Epithelial cell of esophagus (primary cell): ENCODE results near the gene PSTK.

Experiments
- DNase-seq: peaks from one replicate; pipeline ENCODE4 v3.0.0; 2010; ENCODE audit warnings: low read depth
- H3K4me3 ChIP-seq: 2 replicates; pipeline ENCODE4 v1.5.1; 2011; ENCODE audit warnings: mild to moderate bottlenecking, low read length, control low read depth
- TF ChIP-seq, protein P1 (sequence below): IDR thresholded peaks from 2 replicates; pipeline ENCODE4 v1.5.1; 2011; ENCODE audit warnings: low read depth, mild to moderate bottlenecking, low read length, control low read depth, inconsistent platforms; ENCODE audit not compliant: insufficient read depth; ENCODE audit errors: missing control alignments

The PSTK gene

DNA sequence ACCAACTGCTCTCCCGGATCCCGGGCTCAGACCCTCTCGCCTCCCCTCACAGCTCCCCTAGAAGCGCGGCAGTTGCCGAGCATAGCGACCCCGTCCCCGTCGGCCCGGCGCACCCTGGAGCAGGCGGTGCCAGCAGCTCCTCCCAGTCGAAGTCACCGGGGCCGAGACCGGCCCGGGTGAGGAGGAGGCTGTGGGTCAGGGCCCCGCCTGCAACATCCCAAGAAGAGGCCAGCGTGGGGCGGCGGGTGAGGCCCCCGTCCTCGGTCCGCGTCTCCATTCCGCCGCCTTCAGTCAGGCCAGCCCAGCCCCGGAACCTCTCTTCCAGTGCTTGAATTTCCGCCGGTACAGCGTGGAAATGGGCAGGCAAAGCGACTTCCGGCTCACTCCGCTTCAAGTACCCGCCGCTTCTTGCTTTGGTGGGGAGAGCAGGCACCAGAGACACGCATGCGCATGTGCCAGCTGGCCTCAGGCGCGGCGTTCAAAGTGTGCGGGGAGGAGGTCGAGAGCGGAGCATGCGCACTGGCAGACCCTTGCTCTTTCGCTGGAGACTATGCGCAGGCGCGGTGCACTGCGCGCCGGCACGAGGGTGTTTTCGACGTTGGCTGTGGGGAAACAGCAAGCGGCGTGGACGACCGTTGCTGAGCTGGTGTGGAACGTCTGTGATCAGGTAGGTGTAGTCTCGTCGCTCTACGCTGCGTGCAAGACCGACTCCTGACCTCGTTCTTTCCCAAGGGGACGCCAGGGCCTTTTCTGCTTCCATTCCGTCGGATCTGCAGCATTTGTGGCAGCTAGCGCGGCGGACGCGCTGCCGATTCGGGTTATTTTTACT lies 26.1 kb upstream of the PSTK start, which contains the start of gene C10orf88:
TSS of gene C10orf88 (minus strand) at position 326 of the 829 bp plus-strand sequence. CDS start at position 277, 49 bp downstream.
- H3K4me3 ChIP-seq, result peak within 1 kb of the TSS; percentile 73
- TF ChIP-seq, protein P1, sequence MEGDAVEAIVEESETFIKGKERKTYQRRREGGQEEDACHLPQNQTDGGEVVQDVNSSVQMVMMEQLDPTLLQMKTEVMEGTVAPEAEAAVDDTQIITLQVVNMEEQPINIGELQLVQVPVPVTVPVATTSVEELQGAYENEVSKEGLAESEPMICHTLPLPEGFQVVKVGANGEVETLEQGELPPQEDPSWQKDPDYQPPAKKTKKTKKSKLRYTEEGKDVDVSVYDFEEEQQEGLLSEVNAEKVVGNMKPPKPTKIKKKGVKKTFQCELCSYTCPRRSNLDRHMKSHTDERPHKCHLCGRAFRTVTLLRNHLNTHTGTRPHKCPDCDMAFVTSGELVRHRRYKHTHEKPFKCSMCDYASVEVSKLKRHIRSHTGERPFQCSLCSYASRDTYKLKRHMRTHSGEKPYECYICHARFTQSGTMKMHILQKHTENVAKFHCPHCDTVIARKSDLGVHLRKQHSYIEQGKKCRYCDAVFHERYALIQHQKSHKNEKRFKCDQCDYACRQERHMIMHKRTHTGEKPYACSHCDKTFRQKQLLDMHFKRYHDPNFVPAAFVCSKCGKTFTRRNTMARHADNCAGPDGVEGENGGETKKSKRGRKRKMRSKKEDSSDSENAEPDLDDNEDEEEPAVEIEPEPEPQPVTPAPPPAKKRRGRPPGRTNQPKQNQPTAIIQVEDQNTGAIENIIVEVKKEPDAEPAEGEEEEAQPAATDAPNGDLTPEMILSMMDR, result no peak
- DNase-seq, result peak; percentile 99

- peak overlapping the region; percentile 73 for H3K4me3 ChIP-seq
- DNase-seq, result no peak
Observed at GRCh38 chr10:122954731-122955050, 25.5 kb upstream of the PSTK start.

GRCh38 chr10:122955892-122956291 lies 24.3 kb upstream of the PSTK start:
- no peak overlapping the region for H3K4me3 ChIP-seq
- TF ChIP-seq, protein P1, result no peak
- DNase-seq, result no peak

More at GRCh38 chr10:122954731-122955050, 25.5 kb upstream of the PSTK start:
- TF ChIP-seq, protein P1, result no peak

- DNase-seq, result peak; percentile 71
- TF ChIP-seq, protein P1, result no peak
- no peak overlapping the region for H3K4me3 ChIP-seq
Observed at GRCh38 chr10:122957474-122957873, 22.7 kb upstream of the PSTK start.

- DNase-seq, result no peak
- no peak overlapping the region for H3K4me3 ChIP-seq
- TF ChIP-seq, protein P1, result no peak
Observed at GRCh38 chr10:122962405-122962804, 17.8 kb upstream of the PSTK start.

DNA sequence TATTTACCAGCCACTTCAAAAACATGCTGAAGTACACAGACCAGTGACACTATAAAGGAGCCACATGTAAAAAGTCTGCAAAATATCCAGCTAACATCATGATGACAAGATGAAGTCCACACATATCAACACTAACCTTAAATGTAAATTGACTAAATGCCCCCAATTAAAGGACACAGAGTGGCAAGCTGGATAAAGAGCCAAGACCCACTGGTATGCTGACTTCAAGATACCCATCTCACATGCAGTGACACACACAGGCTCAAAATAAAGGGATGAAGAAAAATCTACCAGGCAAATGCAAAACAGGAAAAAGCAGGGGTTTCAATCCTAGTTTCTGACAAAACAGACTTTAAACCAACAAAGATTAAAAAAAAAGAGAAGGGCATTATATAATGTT lies 13.3 kb upstream of the PSTK start:
- no peak overlapping the region for H3K4me3 ChIP-seq
- no peak for DNase-seq
- TF ChIP-seq, protein P1, result no peak

- TF ChIP-seq, protein P1, result no peak
- no peak overlapping the region for H3K4me3 ChIP-seq
- DNase-seq, result no peak
Observed at GRCh38 chr10:122968698-122969097, 11.5 kb upstream of the PSTK start.
